Thoracic aorta (tissue), 2 donors: Measurements from ENCODE around the gene C13orf46. TPM values are rescaled to one million over a fixed set of nuclear protein-coding genes. Genes with fewer than 3 reads are reported as not detected.

Experiments
- ATAC-seq: fragments of 150-250 bp; one replicate; pipeline ENCODE4 v1.8.0; 2017; ENCODE audit warnings: low read depth; ENCODE audit not compliant: insufficient number of reproducible peaks, low FRiP score
- DNase-seq: peaks from one replicate; pipeline ENCODE4 v3.0.0-alpha.2; 2020; ENCODE audit warnings: low spot score
- H3K27ac ChIP-seq, 2 donors: fragments of 200-600 bp; sonication (generic); 1 replicate in 1 of 2; 2 replicates in 1 of 2; pipeline ENCODE4 v1.5.1; 2016; ENCODE audit warnings: mild to moderate bottlenecking in 2 of 2, moderate library complexity in 2 of 2
- H3K27me3 ChIP-seq: fragments of 200-600 bp; sonication (generic); replicated peaks from 2 replicates; pipeline ENCODE4 v1.6.0; 2016; ENCODE audit warnings: mild to moderate bottlenecking; ENCODE audit not compliant: insufficient read depth
- H3K36me3 ChIP-seq: fragments of 200-600 bp; sonication (generic); one replicate; pipeline ENCODE4 v1.5.1; 2016
- H3K4me1 ChIP-seq, 2 donors: fragments of 200-600 bp; sonication (generic); 1 replicate in 1 of 2; 2 replicates in 1 of 2; pipeline versions ENCODE4 v1.5.1 to v1.6.0; 2016; ENCODE audit warnings: low read depth in 2 of 2, mild to moderate bottlenecking in 1 of 2; ENCODE audit not compliant: control insufficient read depth in 1 of 2
- H3K4me3 ChIP-seq: fragments of 200-600 bp; sonication (generic); 2 replicates; pipeline ENCODE4 v1.5.1; 2016; ENCODE audit warnings: mild to moderate bottlenecking
- H3K9me3 ChIP-seq: fragments of 200-600 bp; sonication (generic); 2 replicates; pipeline ENCODE4 v1.5.1; 2016
- total RNA-seq, 2 donors: library from RNA; depleted of rRNA; stranded (reverse); fragments of >200 nt; gene quantifications; one replicate each; pipeline versions ENCODE4 v1.1.0 to v1.2.3, GENCODE V29; 2016
- TF ChIP-seq, protein P1 (sequence below): fragments of 200-600 bp; sonication (generic); IDR thresholded peaks from one replicate; pipeline ENCODE4 v1.5.1; 2019; ENCODE audit warnings: antibody characterized with exemption

C13orf46 gene
- total RNA-seq, 2 donors from 2014 or later = 1.1 TPM

- TF ChIP-seq, protein P1, sequence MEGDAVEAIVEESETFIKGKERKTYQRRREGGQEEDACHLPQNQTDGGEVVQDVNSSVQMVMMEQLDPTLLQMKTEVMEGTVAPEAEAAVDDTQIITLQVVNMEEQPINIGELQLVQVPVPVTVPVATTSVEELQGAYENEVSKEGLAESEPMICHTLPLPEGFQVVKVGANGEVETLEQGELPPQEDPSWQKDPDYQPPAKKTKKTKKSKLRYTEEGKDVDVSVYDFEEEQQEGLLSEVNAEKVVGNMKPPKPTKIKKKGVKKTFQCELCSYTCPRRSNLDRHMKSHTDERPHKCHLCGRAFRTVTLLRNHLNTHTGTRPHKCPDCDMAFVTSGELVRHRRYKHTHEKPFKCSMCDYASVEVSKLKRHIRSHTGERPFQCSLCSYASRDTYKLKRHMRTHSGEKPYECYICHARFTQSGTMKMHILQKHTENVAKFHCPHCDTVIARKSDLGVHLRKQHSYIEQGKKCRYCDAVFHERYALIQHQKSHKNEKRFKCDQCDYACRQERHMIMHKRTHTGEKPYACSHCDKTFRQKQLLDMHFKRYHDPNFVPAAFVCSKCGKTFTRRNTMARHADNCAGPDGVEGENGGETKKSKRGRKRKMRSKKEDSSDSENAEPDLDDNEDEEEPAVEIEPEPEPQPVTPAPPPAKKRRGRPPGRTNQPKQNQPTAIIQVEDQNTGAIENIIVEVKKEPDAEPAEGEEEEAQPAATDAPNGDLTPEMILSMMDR = no peak
- ATAC-seq (no peak), DNase-seq (no peak)
- Histone ChIP-seq H3K36me3 (no peaks in the 10 kb centered on the region), H3K27ac (no peak overlapping the region), H3K27me3 (no peaks in the 10 kb centered on the region), H3K4me3 (no peak overlapping the region), H3K4me1 (no peaks in the 10 kb centered on the region), H3K9me3 (no peaks in the 10 kb centered on the region)
These were observed 13.5 kb downstream of the C13orf46 start for GRCh38 chr13:113960276-113960948.

DNA sequence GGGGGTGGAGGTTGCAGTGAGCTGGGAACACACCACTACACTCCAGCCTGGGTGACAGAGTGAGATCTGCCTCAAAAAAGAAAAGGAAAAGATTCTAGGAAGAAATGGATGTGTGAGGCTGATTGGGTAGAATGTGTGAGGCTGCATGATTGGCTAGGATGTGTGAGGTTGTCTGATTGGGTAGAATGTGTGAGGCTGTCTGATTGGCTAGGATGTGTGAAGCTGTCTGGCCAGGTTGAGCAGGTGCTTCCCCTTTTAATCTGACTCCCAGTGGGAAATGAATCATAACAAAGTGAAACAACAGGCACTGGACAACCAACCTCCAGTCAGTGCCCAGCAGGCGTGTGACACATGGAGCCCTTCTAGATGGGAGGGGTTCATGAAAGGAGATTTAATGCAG is 14.7 kb downstream of the C13orf46 start:
- Histone ChIP-seq H3K27ac (no peak overlapping the region), H3K4me1 (no peaks in the 10 kb centered on the region), H3K9me3 (no peaks in the 10 kb centered on the region), H3K36me3 (no peaks in the 10 kb centered on the region), H3K4me3 (no peak overlapping the region), H3K27me3 (no peaks in the 10 kb centered on the region)
- ATAC-seq = no peak
- DNase-seq = no peak
- TF ChIP-seq, protein P1 = no peak

- DNase-seq (no peak), ATAC-seq (no peak)
- TF ChIP-seq, protein P1 = no peak
- Histone ChIP-seq H3K4me3 (no peak overlapping the region), H3K36me3 (no peaks in the 10 kb centered on the region), H3K27me3 (no peaks in the 10 kb centered on the region), H3K4me1 (no peaks in the 10 kb centered on the region), H3K27ac (no peak overlapping the region), H3K9me3 (no peaks in the 10 kb centered on the region)
These were observed 15.5 kb downstream of the C13orf46 start for GRCh38 chr13:113958373-113958772.

- no peak overlapping the region for H3K27ac ChIP-seq
- TF ChIP-seq, protein P1 = no peak
- no peak for DNase-seq
- no peaks in the 10 kb centered on the region for H3K27me3 ChIP-seq
- H3K4me1 ChIP-seq = peaks cover 0 to 3% of the 10 kb centered on the region in 2 donors
- ATAC-seq = no peak
- H3K9me3 ChIP-seq = no peaks in the 10 kb centered on the region
- no peak overlapping the region for H3K4me3 ChIP-seq
- H3K36me3 ChIP-seq = no peaks in the 10 kb centered on the region
These were observed 17.3 kb downstream of the C13orf46 start for GRCh38 chr13:113956571-113956970.

GRCh38 chr13:113955691-113956090 is 18.2 kb downstream of the C13orf46 start:
- no peak overlapping the region for H3K27ac ChIP-seq
- peaks cover 0 to 9% of the 10 kb centered on the region in 2 donors for H3K4me1 ChIP-seq
- DNase-seq (no peak), ATAC-seq (no peak)
- TF ChIP-seq, protein P1 = no peak
- H3K36me3 ChIP-seq = no peaks in the 10 kb centered on the region
- H3K9me3 ChIP-seq = no peaks in the 10 kb centered on the region
- no peaks in the 10 kb centered on the region for H3K27me3 ChIP-seq
- H3K4me3 ChIP-seq = no peak overlapping the region
